Hematopoietic multipotent progenitor cell treated with erythropoietin and hydrocortisone succinate and interleukin-3 and kit ligand, for 4 days (in vitro differentiated cells): ENCODE measurements around the gene P2RX3.
"Not testable (repeated sequence)": the region's sequence is repeated elsewhere in the genome, so short reads cannot be mapped to it uniquely, and the experiment has no call there.

Experiments
- DNase-seq: peaks from one replicate; pipeline ENCODE4 v3.0.0-alpha.2; 2015

The P2RX3 gene

GRCh38 chr11:57353852-57354251, 15.7 kb downstream of the P2RX3 start:
- DNase-seq, result peak; percentile 64

- DNase-seq, result peak; percentile 95
Measured at GRCh38 chr11:57354699-57355098, 16.5 kb downstream of the P2RX3 start.

- peak; percentile 27 for DNase-seq
Measured at GRCh38 chr11:57356268-57356667, 18.1 kb downstream of the P2RX3 start.

GRCh38 chr11:57357310-57357709, 19.2 kb downstream of the P2RX3 start:
- DNase-seq, result no peak

- peak; percentile 49 for DNase-seq
Measured at GRCh38 chr11:57357856-57358255, 19.7 kb downstream of the P2RX3 start.

- peak; percentile 88 for DNase-seq
Measured at GRCh38 chr11:57358543-57358961, 20.4 kb downstream of the P2RX3 start.

GRCh38 chr11:57358991-57359390, 20.8 kb downstream of the P2RX3 start:
- DNase-seq, result no peak

- DNase-seq, result no peak
Measured at GRCh38 chr11:57359396-57359795, 21.2 kb downstream of the P2RX3 start.

- DNase-seq, result no peak
Measured at GRCh38 chr11:57359896-57360690, 21.9 kb downstream of the P2RX3 start.

GRCh38 chr11:57360991-57361390, 22.8 kb downstream of the P2RX3 start:
- DNase-seq, result no peak

- DNase-seq, result not testable (repeated sequence)
Measured at GRCh38 chr11:57361420-57361819, 23.3 kb downstream of the P2RX3 start.

GRCh38 chr11:57361926-57362325, 23.8 kb downstream of the P2RX3 start:
- no peak for DNase-seq

- DNase-seq, result peak; percentile 77
Measured at GRCh38 chr11:57363131-57364080, 25.3 kb downstream of the P2RX3 start.

- no peak for DNase-seq
Measured at GRCh38 chr11:57364851-57365660, 26.9 kb downstream of the P2RX3 start.

- peak; percentile 32 for DNase-seq
Measured at GRCh38 chr11:57368106-57368844, 30.1 kb downstream of the P2RX3 start.

- no peak for DNase-seq
Measured at GRCh38 chr11:57368845-57369232, 30.7 kb downstream of the P2RX3 start.

- DNase-seq, result no peak
Measured at GRCh38 chr11:57370251-57370650, 32.1 kb downstream of the P2RX3 start.

GRCh38 chr11:57370941-57371340, 32.8 kb downstream of the P2RX3 start:
- no peak for DNase-seq

GRCh38 chr11:57373146-57373545, 35.0 kb downstream of the P2RX3 start:
- no peak for DNase-seq

GRCh38 chr11:57374966-57375365, 36.8 kb downstream of the P2RX3 start:
- DNase-seq, result no peak

- no peak for DNase-seq
Measured at GRCh38 chr11:57375490-57375889, 37.3 kb downstream of the P2RX3 start.
